Left ventricle myocardium superior (tissue), 1 donor: ENCODE measurements around the gene CCL17. TPM values are rescaled to one million over a fixed set of nuclear protein-coding genes. Genes with fewer than 3 reads are reported as not detected.

Experiments used
- ATAC-seq: fragments of 200-7000 bp; cut with Tn5 transposase; one replicate; pipeline ENCODE4 v1.9.1; 2020; ENCODE audit warnings: mild to moderate bottlenecking, moderate library complexity
- DNase-seq: peaks from one replicate; pipeline ENCODE4 v3.0.0-alpha.2; 2020
- intact Hi-C: fragments of 100-400 bp; cut with micrococcal nuclease; formaldehyde crosslinking; loops from one replicate; pipeline ENCODE4 v1.11.0; 2022
- total RNA-seq: library from RNA; stranded (reverse); fragmentation: NEBNext Ultra II Directional; extraction: Animal tissue kit (Norgen Biotek cat#: 25700); gene quantifications from one replicate; pipeline ENCODE4 v1.2.1, GENCODE V29; 2021
- donor health status: DM: no; HTN: yes; CAD: no; lungs with severe emphysema.

The CCL17 gene
- total RNA-seq, 1 donor from 2014 or later, result not detected

- no peak for ATAC-seq
- intact Hi-C loops, result no loop called here
- no peak for DNase-seq
Observed at GRCh38 chr16:57376313-57376818, 28.2 kb upstream of the CCL17 start.

- ATAC-seq (no peak), DNase-seq (no peak)
- intact Hi-C loops, result no loop called here
Observed at GRCh38 chr16:57377080-57377841, 27.3 kb upstream of the CCL17 start.

GRCh38 chr16:57379579-57379978, 25.0 kb upstream of the CCL17 start:
- peak; percentile 41 for DNase-seq
- no peak for ATAC-seq
- intact Hi-C loops, result no loop called here

- ATAC-seq, result peak; percentile 12
- DNase-seq, result peak; percentile 57
- intact Hi-C loops, result no loop called here
Observed at GRCh38 chr16:57380671-57381462, 23.7 kb upstream of the CCL17 start.

GRCh38 chr16:57381791-57382534, 22.6 kb upstream of the CCL17 start:
- no peak for DNase-seq
- no peak for ATAC-seq
- intact Hi-C loops, result no loop called here

GRCh38 chr16:57382535-57383275, 21.9 kb upstream of the CCL17 start:
- no peak for ATAC-seq
- intact Hi-C loops, result no loop called here
- DNase-seq, result no peak

GRCh38 chr16:57383276-57384247, 21.0 kb upstream of the CCL17 start:
- intact Hi-C loops, result no loop called here
- peak; percentile 15 for ATAC-seq
- no peak for DNase-seq

GRCh38 chr16:57384248-57385070, 20.1 kb upstream of the CCL17 start:
- peak; percentile 41 for DNase-seq
- intact Hi-C loops, result no loop called here
- ATAC-seq, result peak; percentile 42

GRCh38 chr16:57385083-57385482, 19.5 kb upstream of the CCL17 start:
- no peak for DNase-seq
- ATAC-seq, result no peak
- intact Hi-C loops, result no loop called here

GRCh38 chr16:57386381-57386951, 18.1 kb upstream of the CCL17 start:
- ATAC-seq (peak; percentile 30), DNase-seq (no peak)
- intact Hi-C loops, result no loop called here

- DNase-seq, result no peak
- ATAC-seq, result no peak
- intact Hi-C loops, result no loop called here
Observed at GRCh38 chr16:57387598-57388354, 16.8 kb upstream of the CCL17 start.

GRCh38 chr16:57388359-57389086, 16.0 kb upstream of the CCL17 start:
- DNase-seq (no peak), ATAC-seq (no peak)
- intact Hi-C loops, result no loop called here

- DNase-seq (no peak), ATAC-seq (no peak)
- intact Hi-C loops, result no loop called here
Observed at GRCh38 chr16:57389087-57389468, 15.5 kb upstream of the CCL17 start.

- no peak for DNase-seq
Observed at GRCh38 chr16:57390636-57391295, 13.8 kb upstream of the CCL17 start.

GRCh38 chr16:57391300-57391699, 13.3 kb upstream of the CCL17 start:
- ATAC-seq (no peak), DNase-seq (no peak)
- intact Hi-C loops, result no loop called here

More at GRCh38 chr16:57390636-57391295, 13.8 kb upstream of the CCL17 start:
- intact Hi-C loops, result no loop called here
- peak; percentile 54 for ATAC-seq
